Tibial nerve (tissue), 4 donors: ENCODE data around the gene AUTS2.

ENCODE experiments used
- EP300 ChIP-seq, 2 donors: sonication (generic); formaldehyde crosslinking; IDR thresholded peaks; one replicate each; pipeline ENCODE4 v1.6.1; 2017; ENCODE audit warnings: antibody characterized with exemption in 2 of 2, mild to moderate bottlenecking in 1 of 2
- TF ChIP-seq, protein P1 (sequence below), 5 experiments: fragments of 200-600 bp in 3 of 5; fragments of 450-650 bp in 2 of 5; sonication (generic) in 3 of 5; IDR thresholded peaks; one replicate each; pipeline ENCODE4 v1.5.1; 2016 to 2019; ENCODE audit warnings: antibody characterized with exemption in 5 of 5, mild to moderate bottlenecking in 3 of 5, moderate library complexity in 2 of 5

DNA sequence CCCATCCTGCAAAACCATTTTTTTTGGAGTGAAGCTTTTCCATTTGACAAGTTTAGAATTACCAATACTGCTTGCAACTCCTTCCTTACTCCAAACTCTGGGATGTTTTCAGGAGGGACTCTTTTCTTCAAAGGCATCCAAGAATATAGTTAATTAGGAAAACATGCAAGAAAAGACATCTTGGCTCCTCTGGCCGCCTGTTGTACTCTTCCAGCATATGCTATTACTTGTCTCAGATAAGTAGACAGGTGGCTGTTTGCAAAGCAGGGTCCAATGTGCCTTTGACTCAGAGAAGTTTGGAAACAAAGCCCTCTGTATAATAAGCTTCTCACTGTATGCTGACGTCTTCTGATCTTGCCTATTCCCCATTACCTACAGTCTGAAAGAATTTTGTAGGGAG is 746.5 kb downstream of the AUTS2 start:
- TF ChIP-seq, protein P1, sequence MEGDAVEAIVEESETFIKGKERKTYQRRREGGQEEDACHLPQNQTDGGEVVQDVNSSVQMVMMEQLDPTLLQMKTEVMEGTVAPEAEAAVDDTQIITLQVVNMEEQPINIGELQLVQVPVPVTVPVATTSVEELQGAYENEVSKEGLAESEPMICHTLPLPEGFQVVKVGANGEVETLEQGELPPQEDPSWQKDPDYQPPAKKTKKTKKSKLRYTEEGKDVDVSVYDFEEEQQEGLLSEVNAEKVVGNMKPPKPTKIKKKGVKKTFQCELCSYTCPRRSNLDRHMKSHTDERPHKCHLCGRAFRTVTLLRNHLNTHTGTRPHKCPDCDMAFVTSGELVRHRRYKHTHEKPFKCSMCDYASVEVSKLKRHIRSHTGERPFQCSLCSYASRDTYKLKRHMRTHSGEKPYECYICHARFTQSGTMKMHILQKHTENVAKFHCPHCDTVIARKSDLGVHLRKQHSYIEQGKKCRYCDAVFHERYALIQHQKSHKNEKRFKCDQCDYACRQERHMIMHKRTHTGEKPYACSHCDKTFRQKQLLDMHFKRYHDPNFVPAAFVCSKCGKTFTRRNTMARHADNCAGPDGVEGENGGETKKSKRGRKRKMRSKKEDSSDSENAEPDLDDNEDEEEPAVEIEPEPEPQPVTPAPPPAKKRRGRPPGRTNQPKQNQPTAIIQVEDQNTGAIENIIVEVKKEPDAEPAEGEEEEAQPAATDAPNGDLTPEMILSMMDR (IDR thresholded peaks at IDR 0.05), result no peak
- TF ChIP-seq EP300 (IDR thresholded peaks at IDR 0.05), result no peak
